Left ventricle myocardium superior (tissue), 1 donor: ENCODE results near the gene CTBP2. TPM values are rescaled to one million over a fixed set of nuclear protein-coding genes. Genes with fewer than 3 reads are reported as not detected.

ENCODE experiments used
- ATAC-seq: fragments of 200-7000 bp; cut with Tn5 transposase; one replicate; pipeline ENCODE4 v1.9.1; 2020; ENCODE audit warnings: mild to moderate bottlenecking, moderate library complexity
- DNase-seq: peaks from one replicate; pipeline ENCODE4 v3.0.0-alpha.2; 2020
- intact Hi-C: fragments of 100-400 bp; cut with micrococcal nuclease; formaldehyde crosslinking; loops from one replicate; pipeline ENCODE4 v1.11.0; 2022
- total RNA-seq: library from RNA; stranded (reverse); fragmentation: NEBNext Ultra II Directional; extraction: Animal tissue kit (Norgen Biotek cat#: 25700); gene quantifications from one replicate; pipeline ENCODE4 v1.2.1, GENCODE V29; 2021
- donor health status: DM: no; HTN: yes; CAD: no; lungs with severe emphysema.

CTBP2 gene
- total RNA-seq, 1 donor from 2014 or later = 29.3 TPM

DNA sequence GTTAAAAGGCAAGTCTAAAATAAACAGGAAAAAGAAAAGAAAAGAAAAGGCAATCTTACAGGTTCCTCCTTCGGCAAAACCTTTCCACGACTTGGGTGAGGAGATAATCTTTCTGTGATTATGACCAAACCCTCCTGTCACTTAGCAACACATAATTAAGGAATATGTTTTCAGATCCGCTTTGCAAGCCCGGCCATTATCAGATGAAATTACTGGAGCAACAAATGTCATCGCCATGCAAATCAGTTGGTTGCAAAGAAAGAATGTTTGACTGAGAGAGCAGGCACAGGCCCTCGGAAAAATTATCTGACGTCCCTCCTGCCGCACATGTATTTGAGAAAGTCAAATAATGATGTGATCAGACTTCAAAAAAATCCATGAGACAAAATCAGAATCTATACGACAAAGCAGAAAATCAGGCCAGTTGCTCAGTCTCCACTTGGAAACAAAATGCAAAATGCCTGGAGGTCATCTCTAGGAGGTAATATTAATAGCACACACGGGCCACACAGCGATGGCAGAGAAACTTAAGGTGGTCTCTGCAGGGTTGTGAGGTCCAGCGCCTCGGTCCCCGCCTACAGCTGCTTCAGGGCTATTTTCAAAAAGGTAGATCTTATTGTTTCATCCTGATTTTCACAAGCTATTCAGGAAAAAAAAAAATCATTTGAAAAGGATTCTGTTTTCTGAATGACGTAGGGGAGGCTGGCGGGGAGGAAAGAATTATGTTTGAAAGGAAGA lies 135.7 kb downstream of the CTBP2 start:
- DNase-seq = peak; percentile 8
- intact Hi-C loops = no loop called here

GRCh38 chr10:125023862-125024496 lies 136.4 kb downstream of the CTBP2 start:
- peak; percentile 85 for DNase-seq

More for the DNA sequence above, 135.7 kb downstream of the CTBP2 start:
- no peak for ATAC-seq

GRCh38 chr10:125023255-125023654 lies 137.1 kb downstream of the CTBP2 start:
- ATAC-seq = peak; percentile 24
- peak; percentile 71 for DNase-seq
- intact Hi-C loops = no loop called here

More at GRCh38 chr10:125023862-125024496, 136.4 kb downstream of the CTBP2 start:
- ATAC-seq = peak; percentile 57
- intact Hi-C loops = no loop called here

DNA sequence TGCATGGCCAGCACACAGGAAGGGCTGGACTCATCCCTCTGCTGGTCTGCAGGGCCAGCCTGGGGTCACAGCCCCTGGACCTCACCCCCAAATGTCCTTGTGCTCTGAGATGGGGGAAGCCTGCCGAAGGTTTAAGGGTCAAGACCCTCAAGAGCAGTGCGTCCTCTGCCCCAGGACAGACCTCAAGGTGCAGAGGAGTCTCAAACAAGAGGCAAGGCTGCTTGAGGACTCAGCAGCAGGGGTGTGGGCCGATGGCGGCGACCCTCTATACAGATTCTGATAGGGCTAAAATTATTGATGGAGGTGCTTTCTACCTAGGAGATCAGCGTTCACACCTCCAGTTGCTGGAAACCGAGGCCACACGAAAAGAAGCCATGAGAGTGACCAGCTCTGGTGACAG lies 137.7 kb downstream of the CTBP2 start:
- ATAC-seq (no peak), DNase-seq (peak; percentile 24)
- intact Hi-C loops = no loop called here

DNA sequence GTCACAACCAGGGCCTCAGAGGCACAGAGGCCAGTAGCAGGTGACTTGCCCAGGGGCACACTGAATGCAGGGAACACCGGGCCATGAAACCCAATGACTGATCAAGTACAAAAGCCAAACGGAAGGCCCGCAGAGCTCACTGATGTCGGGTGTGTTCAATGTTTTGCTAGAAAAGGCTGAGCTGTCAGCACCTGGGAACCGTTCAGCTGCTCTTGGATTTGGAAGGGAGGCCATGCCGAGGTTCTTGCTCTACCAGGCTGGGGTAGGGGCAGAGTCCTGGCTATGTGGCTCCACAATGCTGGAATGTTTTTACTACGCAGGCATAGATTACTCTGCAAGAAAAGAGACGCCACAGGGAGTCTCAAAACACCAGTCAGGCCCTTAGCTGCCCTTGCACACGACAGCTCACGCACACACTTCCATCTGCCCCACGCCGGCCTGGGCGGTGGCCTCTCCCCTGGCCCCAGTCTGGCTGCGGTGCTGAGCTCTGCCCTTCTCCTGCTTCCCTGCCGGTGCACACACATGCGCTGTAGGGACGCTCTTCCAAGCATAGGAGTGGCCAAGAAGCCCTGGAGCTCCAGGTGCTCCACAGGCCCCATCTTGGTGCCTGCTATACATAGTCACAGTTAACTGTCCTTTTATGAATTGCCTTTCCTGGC lies 138.5 kb downstream of the CTBP2 start:
- intact Hi-C loops = no loop called here
- ATAC-seq = no peak
- peak; percentile 35 for DNase-seq

- peak; percentile 1 for DNase-seq
- intact Hi-C loops = no loop called here
- no peak for ATAC-seq
These were observed 139.5 kb downstream of the CTBP2 start for GRCh38 chr10:125020871-125021270.

DNA sequence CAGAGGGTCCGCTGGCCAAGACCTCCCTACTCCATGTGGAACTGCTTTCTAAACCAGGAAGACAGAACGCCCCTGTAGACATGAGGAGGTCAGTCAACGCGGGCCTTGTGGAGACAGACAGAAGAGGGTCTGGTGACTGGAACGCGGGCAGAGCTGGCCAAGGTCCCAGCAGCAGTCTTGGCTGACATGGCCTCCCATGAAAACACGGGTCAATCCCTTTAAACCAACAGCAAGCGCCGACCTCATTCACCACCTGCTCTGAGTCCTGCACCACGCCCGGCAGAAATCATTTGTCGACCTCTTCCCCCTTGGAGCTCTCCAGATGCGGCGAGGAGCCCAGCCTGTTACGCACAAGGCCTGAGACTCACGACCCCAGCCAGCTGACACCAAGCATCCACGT lies 140.0 kb downstream of the CTBP2 start:
- intact Hi-C loops = no loop called here
- DNase-seq (peak; percentile 58), ATAC-seq (peak; percentile 9)

DNA sequence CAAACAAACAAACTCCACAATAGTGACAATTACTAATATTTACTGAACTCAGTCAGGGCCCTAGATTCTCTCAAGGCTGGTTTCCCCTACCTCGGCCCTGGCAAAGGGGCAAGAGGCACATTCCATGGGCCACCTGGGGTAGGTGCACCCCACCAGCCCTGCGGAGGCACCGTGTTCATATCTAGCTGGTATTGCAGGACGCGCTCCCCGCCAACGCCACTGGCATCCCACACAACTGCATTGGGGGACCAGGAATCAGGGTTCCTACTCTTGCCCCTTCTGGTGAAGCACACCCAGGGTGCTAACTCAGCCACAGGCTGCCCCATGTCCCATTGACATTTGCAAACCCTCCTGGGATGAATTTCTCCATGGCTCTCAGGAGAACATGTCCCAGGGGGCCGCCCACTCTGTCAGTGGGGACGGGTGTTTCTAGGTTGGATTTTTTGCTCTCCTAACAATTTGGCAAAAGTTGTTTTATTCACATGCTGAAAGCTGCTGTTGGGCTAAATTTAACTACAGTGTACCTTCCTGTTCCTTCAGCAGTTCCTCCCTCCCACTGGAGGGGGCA lies 141.7 kb downstream of the CTBP2 start:
- peak; percentile 21 for DNase-seq

DNA sequence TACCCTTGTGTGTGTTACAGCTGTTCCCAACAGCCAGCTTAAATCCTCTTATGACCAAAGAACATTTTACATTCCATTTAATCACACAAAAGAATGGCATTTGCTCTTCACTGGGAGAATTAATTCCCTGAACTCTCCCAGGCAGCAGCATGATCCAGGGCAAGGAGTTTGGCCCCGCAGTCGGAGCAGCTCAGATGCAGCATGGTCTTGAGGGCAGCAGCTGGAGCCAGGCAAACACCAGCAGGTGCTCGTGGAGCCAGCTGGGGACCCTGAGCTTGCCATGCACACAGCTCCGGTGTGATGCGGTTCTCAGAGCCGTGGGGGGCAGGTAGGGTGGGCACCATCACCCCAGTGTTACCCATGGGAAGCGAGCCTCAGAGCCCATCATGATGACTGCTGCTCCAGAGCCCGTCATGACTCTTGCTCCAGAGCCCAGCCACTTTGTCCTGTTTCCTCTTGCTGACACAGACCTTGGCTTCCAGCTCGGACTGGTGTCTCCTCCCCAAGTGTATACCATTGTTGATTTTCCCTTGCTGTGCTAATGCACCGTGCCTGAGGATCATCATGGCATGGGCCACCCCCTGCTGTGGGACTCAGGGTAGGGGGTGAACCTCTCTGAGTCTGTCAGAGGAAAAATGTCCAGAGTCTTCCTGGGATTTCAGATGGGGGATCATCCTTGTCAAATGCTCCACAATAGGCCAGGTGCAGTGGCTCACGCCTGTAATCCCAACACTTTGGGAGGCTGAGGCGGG lies 142.6 kb downstream of the CTBP2 start:
- ATAC-seq (no peak), DNase-seq (no peak)
- intact Hi-C loops = no loop called here

More for the DNA sequence above, 141.7 kb downstream of the CTBP2 start:
- intact Hi-C loops = no loop called here
- no peak for ATAC-seq

DNA sequence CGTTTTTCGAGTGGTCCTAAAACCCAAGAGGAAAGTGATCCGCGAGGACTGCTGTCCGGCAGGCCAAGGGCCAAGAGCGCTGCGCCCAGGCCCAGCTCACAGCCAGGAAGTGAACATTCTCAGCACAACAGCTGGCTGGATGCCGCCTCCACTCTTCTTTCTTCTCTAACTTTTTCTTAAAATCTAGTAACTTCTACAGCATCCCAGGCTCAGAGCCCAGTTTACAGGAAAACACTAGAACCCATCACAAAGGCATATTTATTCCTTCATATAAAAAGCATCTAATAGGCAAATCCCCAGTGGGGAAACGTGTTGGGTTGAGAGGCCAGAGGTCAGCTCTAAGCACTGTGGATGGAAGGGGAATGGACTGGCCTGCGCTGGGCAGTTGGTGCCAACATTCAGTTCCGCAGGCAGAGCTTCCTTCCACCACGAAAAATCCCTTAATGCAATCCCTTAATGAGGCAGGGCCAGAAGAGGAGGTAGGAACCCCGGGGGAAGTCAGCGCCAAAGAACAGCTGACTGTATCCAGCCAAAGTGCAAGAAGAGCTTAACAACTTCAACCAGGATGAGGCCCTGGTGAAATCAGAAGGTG lies 143.7 kb downstream of the CTBP2 start:
- peak; percentile 47 for ATAC-seq
- intact Hi-C loops = no loop called here
- peak; percentile 83 for DNase-seq

- DNase-seq = peak; percentile 59
- peak; percentile 5 for ATAC-seq
- intact Hi-C loops = no loop called here
These were observed 144.2 kb downstream of the CTBP2 start for GRCh38 chr10:125016123-125016522.

DNA sequence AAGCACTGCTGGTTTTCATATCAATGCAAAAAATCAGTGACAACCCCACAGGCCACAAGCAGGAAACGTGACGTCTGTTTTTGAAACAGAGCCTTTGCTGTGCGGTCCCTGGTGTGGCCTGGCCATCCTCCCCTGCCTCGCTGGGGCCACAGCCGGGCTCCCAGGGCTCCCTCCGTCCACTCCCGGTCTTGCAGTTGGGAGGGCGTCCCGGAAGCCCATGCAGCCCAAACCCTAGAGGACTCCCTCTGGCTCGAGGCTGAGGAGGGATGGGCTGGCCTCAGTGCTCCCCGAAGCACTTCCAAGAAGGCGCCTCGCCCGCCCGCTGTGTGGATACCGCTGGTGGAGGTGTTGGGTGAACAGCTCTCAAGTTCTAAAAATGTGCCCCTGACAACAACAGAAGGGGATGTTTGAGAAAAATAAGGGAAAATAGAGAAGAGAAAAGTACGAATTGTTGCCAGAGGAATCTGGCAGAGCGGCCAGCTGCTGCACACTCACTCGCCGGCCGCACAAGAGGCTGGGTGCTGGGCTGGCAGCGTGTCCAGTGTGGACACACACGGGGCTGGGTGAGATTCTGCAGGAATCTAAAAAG lies 144.9 kb downstream of the CTBP2 start:
- DNase-seq (peak; percentile 63), ATAC-seq (peak; percentile 37)
- intact Hi-C loops = no loop called here

- intact Hi-C loops = no loop called here
- no peak for ATAC-seq
- DNase-seq = no peak
These were observed 145.5 kb downstream of the CTBP2 start for GRCh38 chr10:125014836-125015355.

GRCh38 chr10:125014086-125014830 lies 146.1 kb downstream of the CTBP2 start:
- ATAC-seq (peak; percentile 14), DNase-seq (peak; percentile 77)
- intact Hi-C loops = no loop called here

DNA sequence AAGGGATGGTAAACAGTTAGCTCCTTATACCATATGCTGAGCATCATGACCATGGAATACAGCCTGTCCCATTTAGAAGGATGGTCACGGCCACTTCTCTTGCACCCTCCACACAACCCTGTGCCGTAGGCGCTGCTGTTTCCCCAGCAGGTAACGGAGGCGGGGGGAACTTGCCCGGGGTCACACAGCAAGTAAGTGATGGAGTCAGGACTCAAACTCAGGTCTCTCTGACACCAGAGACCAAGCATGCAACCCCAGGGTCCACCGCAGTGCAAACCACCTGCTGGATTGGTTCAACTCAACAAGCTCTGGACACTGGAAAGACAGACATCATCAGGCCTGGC lies 146.9 kb downstream of the CTBP2 start:
- no peak for ATAC-seq
- intact Hi-C loops = no loop called here

DNA sequence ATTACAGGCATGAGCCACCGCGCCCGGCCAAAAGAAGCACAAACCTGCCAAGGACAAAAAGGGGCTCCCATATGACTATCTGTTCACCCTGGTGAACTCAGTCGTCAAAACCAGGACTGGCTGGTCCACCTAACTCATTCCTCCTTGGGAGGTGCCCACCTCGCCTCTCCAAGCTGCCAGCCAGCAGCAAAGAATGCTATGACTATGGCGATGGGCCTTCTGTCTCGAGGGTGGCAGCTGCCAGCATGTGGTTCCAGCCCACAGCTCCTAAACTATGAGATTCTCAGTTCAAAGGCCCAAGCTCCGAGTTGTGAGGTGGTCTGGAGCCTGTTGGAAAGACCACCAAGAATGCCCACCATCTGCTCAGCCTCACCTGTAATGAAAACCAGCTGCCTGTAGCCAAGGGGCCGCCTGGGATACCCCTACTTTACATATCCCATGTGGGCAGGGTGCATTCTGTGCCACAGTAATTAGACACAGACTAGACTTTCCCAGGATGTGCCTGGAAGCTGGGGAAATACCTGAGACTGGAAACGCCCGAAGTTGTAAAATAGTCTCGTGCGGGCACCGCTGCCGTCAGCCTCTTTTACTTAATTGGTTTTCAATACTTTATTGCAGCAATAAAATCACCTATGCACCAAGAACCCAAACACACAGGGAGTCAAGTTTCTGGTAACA lies 147.4 kb downstream of the CTBP2 start:
- ATAC-seq = no peak
- intact Hi-C loops = no loop called here
- DNase-seq = no peak

More for the DNA sequence above, 146.9 kb downstream of the CTBP2 start:
- DNase-seq = no peak
